K562 treated with DMSO at 1 percent for 24 hours (cell line): Measurements from ENCODE around the gene FAT4. TPM values are rescaled to one million over a fixed set of nuclear protein-coding genes. Genes with fewer than 3 reads are reported as not detected.

ENCODE experiments used
- total RNA-seq: library from RNA; unstranded; fragments of 300-600 nt; gene quantifications from 2 replicates; pipeline ENCODE4 v1.2.3, GENCODE V29; 2022; ENCODE audit warnings: low read depth; ENCODE audit not compliant: insufficient read depth

Gene FAT4
- 0.03 TPM in 1 of 2 replicates, not detected in the other for total RNA-seq

GRCh38 chr4:125314676-125315575 lies at the start of gene FAT4:
Gene FAT4, plus strand, starts transcription at chr4:125314955. Its CDS starts 1,457 bp downstream, at chr4:125316412.

